H1 (cell line): Measurements from ENCODE around the gene PIGM. TPM values are rescaled to one million over a fixed set of nuclear protein-coding genes. Genes with fewer than 3 reads are reported as not detected.

Source experiments
- CTCF ChIA-PET: fragments of 300-600 bp; sonication (Branson Sonifier 250); formaldehyde crosslinking; loops from one replicate; lab custom pipeline; 2021; ENCODE audit not compliant: partially characterized antibody; lab: Charles Lee
- POLR2A ChIA-PET: fragments of 300-600 bp; sonication (Branson Sonifier 250); formaldehyde crosslinking; loops from one replicate; lab custom pipeline; 2021; ENCODE audit warnings: inconsistent platforms; ENCODE audit not compliant: partially characterized antibody; lab: Charles Lee
- DNase-seq, 2 experiments: peaks; one replicate each; pipeline versions ENCODE4 v3.0.0 to v3.0.0-alpha.2; 2010 to 2022; ENCODE audit warnings: low spot score in 2 of 2, low read depth in 1 of 2, mixed read lengths in 1 of 2
- FAIRE-seq: peaks from 2 replicates; lab custom pipeline; 2011; peaks lifted over from hg19 to GRCh38; lab: Jason Lieb, UNC
- H2AFZ ChIP-seq: 2 replicates; pipeline ENCODE4 v1.8.1; 2012; ENCODE audit warnings: low read length, inconsistent platforms
- H2AK5ac ChIP-seq: 2 replicates; pipeline ENCODE4 v1.6.1; 2013; ENCODE audit warnings: low read depth, low read length
- H2BK120ac ChIP-seq: replicated peaks from 2 replicates; pipeline ENCODE3; 2013; ENCODE audit warnings: low read depth, low read length, inconsistent platforms
- H2BK12ac ChIP-seq: 2 replicates; pipeline ENCODE4 v1.6.1; 2013; ENCODE audit warnings: low read depth, low read length
- H2BK15ac ChIP-seq: 2 replicates; pipeline ENCODE4 v1.6.1; 2013; ENCODE audit warnings: low read length
- H2BK20ac ChIP-seq: 2 replicates; pipeline ENCODE4 v1.6.1; 2013; ENCODE audit warnings: low read length
- H2BK5ac ChIP-seq: 2 replicates; pipeline ENCODE4 v1.6.1; 2013; ENCODE audit warnings: low read depth, low read length
- H3K14ac ChIP-seq: 2 replicates; pipeline ENCODE4 v1.6.1; 2013; ENCODE audit warnings: inconsistent platforms; ENCODE audit not compliant: insufficient read length
- H3K18ac ChIP-seq: 2 replicates; pipeline ENCODE4 v1.6.1; 2013; ENCODE audit warnings: low read length; ENCODE audit errors: extremely low read depth
- H3K23ac ChIP-seq: 2 replicates; pipeline ENCODE4 v1.6.1; 2013; ENCODE audit warnings: inconsistent platforms; ENCODE audit not compliant: insufficient read length
- H3K23me2 ChIP-seq: 2 replicates; pipeline ENCODE4 v1.6.1; 2013; ENCODE audit warnings: low read depth, low read length
- H3K27ac ChIP-seq: 2 replicates; pipeline ENCODE4 v1.6.1; 2011; ENCODE audit warnings: low read depth, low read length, inconsistent platforms
- H3K27me3 ChIP-seq, 4 experiments: replicated peaks in 1 of 4; 1 replicate in 1 of 4; 2 replicates in 3 of 4; pipeline versions ENCODE4 v1.6.1 to v1.8.1; 2011 to 2013; ENCODE audit warnings: low read length in 3 of 4, mild to moderate bottlenecking in 3 of 4, inconsistent platforms in 2 of 4, mixed read lengths in 2 of 4, moderate library complexity in 1 of 4; ENCODE audit not compliant: control insufficient read depth in 3 of 4, insufficient read depth in 3 of 4; ENCODE audit errors: extremely low read depth in 1 of 4
- H3K36me3 ChIP-seq, 4 experiments: 2 replicates each; pipeline versions ENCODE4 v1.6.1 to v1.8.1; 2011 to 2013; ENCODE audit warnings: mild to moderate bottlenecking in 4 of 4, low read length in 3 of 4, moderate library complexity in 2 of 4, control low read depth in 1 of 4, inconsistent platforms in 1 of 4; ENCODE audit not compliant: insufficient read depth in 4 of 4, control insufficient read depth in 2 of 4
- H3K4ac ChIP-seq: replicated peaks from 2 replicates; pipeline ENCODE3; 2013; ENCODE audit warnings: low read length, low read depth, mixed read lengths, inconsistent platforms; ENCODE audit not compliant: insufficient read length
- H3K4me1 ChIP-seq, 4 experiments: replicated peaks in 1 of 4; 1 replicate in 1 of 4; 2 replicates in 3 of 4; pipeline versions ENCODE4 v1.6.1 to v1.8.1; 2011 to 2013; ENCODE audit warnings: low read length in 3 of 4, inconsistent platforms in 2 of 4, mixed read lengths in 1 of 4; ENCODE audit not compliant: insufficient read depth in 4 of 4, control insufficient read depth in 3 of 4
- H3K4me2 ChIP-seq, 2 experiments: 2 replicates each; pipeline versions ENCODE4 v1.6.1 to v1.8.1; 2011 to 2013; ENCODE audit warnings: low read depth in 2 of 2, low read length in 2 of 2, control low read depth in 1 of 2, inconsistent platforms in 1 of 2, mild to moderate bottlenecking in 1 of 2; ENCODE audit not compliant: insufficient read depth in 1 of 2
- H3K4me3 ChIP-seq, 4 experiments: fragments of 200-600, 300-600 bp in 1 of 4; sonication (generic), shearing (Covaris generic), sonication (Bioruptor Twin) in 1 of 4; 2 replicates each; pipeline versions ENCODE4 v1.5.1 to v1.8.1; 2011 to 2016; ENCODE audit warnings: low read length in 4 of 4, low read depth in 3 of 4, control low read depth in 2 of 4, inconsistent platforms in 2 of 4, mild to moderate bottlenecking in 2 of 4, mixed read lengths in 1 of 4, moderate library complexity in 1 of 4; ENCODE audit not compliant: insufficient read depth in 2 of 4; ENCODE audit errors: extremely low read depth in 1 of 4
- H3K56ac ChIP-seq: replicated peaks from 2 replicates; pipeline ENCODE3; 2013; ENCODE audit warnings: low read depth, mild to moderate bottlenecking, mixed read lengths, low read length, inconsistent platforms; ENCODE audit not compliant: insufficient read length
- H3K79me1 ChIP-seq: 2 replicates; pipeline ENCODE4 v1.6.1; 2013; ENCODE audit warnings: low read depth, low read length, control low read depth
- H3K79me2 ChIP-seq, 2 experiments: 2 replicates each; pipeline versions ENCODE4 v1.6.1 to v1.8.1; 2012 to 2013; ENCODE audit warnings: low read length in 2 of 2, mild to moderate bottlenecking in 2 of 2, inconsistent platforms in 1 of 2; ENCODE audit not compliant: insufficient read depth in 2 of 2, control insufficient read depth in 1 of 2
- H3K9ac ChIP-seq, 4 experiments: replicated peaks in 1 of 4; 1 replicate in 1 of 4; 2 replicates in 3 of 4; pipeline versions ENCODE4 v1.6.1 to v1.8.1; 2011 to 2013; ENCODE audit warnings: low read depth in 3 of 4, low read length in 3 of 4, control low read depth in 2 of 4, mild to moderate bottlenecking in 2 of 4, moderate library complexity in 2 of 4, inconsistent platforms in 1 of 4; ENCODE audit errors: extremely low read depth in 1 of 4
- H3K9me3 ChIP-seq, 2 experiments: 2 replicates each; pipeline versions ENCODE4 v1.6.1 to v1.8.1; 2012 to 2013; ENCODE audit warnings: mild to moderate bottlenecking in 2 of 2, moderate library complexity in 2 of 2, control low read depth in 1 of 2, inconsistent platforms in 1 of 2, low read depth in 1 of 2, low read length in 1 of 2, mixed read lengths in 1 of 2; ENCODE audit not compliant: insufficient read depth in 2 of 2
- H4K20me1 ChIP-seq, 2 experiments: replicated peaks in 1 of 2; 2 replicates each; pipeline versions ENCODE3 to v1.8.1; 2011 to 2013; ENCODE audit warnings: inconsistent platforms in 2 of 2, low read length in 2 of 2, mild to moderate bottlenecking in 1 of 2; ENCODE audit not compliant: insufficient read depth in 2 of 2, control insufficient read depth in 1 of 2
- H4K5ac ChIP-seq: 2 replicates; pipeline ENCODE4 v1.6.1; 2013; ENCODE audit warnings: low read length, low read depth, mixed read lengths, inconsistent platforms; ENCODE audit not compliant: insufficient read length
- H4K8ac ChIP-seq: 2 replicates; pipeline ENCODE4 v1.8.0; 2013; ENCODE audit warnings: mild to moderate bottlenecking, moderate library complexity, low read length, inconsistent platforms; ENCODE audit not compliant: insufficient read depth; ENCODE audit errors: extremely low read depth
- H4K91ac ChIP-seq: replicated peaks from 2 replicates; pipeline ENCODE3; 2013; ENCODE audit warnings: low read length, mixed read lengths, inconsistent platforms; ENCODE audit not compliant: insufficient read length
- CHD1 ChIP-seq: IDR thresholded peaks from 2 replicates; pipeline ENCODE4 v1.6.1; 2012; ENCODE audit warnings: low read depth, low read length, improper control_type of control experiment
- MAFK ChIP-seq: IDR thresholded peaks from 2 replicates; pipeline ENCODE4 v1.6.1; 2012; ENCODE audit warnings: low read depth, mild to moderate bottlenecking, improper control_type of control experiment, low read length
- POLR2A ChIP-seq, 2 experiments: IDR thresholded peaks; 1 replicate in 1 of 2; 2 replicates in 1 of 2; pipeline ENCODE4 v1.6.1; 2011; ENCODE audit warnings: low read depth in 2 of 2, low read length in 2 of 2, mild to moderate bottlenecking in 2 of 2; ENCODE audit errors: control extremely low read depth in 1 of 2
- SAP30 ChIP-seq: fragments of 300-600 bp; sonication (generic); IDR thresholded peaks from 2 replicates; pipeline ENCODE4 v1.7.1; 2012; ENCODE audit warnings: low read length, moderate library complexity, mild to moderate bottlenecking, inconsistent platforms; ENCODE audit not compliant: insufficient read depth, insufficient replicate concordance
- SIRT6 ChIP-seq: IDR thresholded peaks from one replicate; pipeline ENCODE4 v1.7.1; 2012; ENCODE audit warnings: low read length, inconsistent platforms
- SIX5 ChIP-seq: IDR thresholded peaks from 2 replicates; pipeline ENCODE4 v1.6.1; 2011; ENCODE audit warnings: mild to moderate bottlenecking, low read depth, low read length
- WGBS, 2 experiments: shearing (Covaris generic) in 1 of 2; methylation state at CpG; one replicate each; pipeline versions ENCODE4 v1.1.6 to v1.1.7; 2013 to 2015; ENCODE audit warnings: low lambda C conversion rate in 2 of 2, mixed read lengths in 2 of 2, inconsistent platforms in 1 of 2, low coverage in 1 of 2, missing lambda C conversion rate in 1 of 2; ENCODE audit not compliant: insufficient replicate concordance in 2 of 2, insufficient coverage in 1 of 2, insufficient read length in 1 of 2; ENCODE audit errors: extremely low coverage in 1 of 2, missing lambda C conversion rate in 1 of 2; 5-methylcytosine and 5-hydroxymethylcytosine counted together
- polyA plus RNA-seq, 7 experiments: library from polyadenylated mRNA; depleted of rRNA in 3 of 7; stranded (reverse) in 5 of 7; unstranded in 2 of 7; fragments of >200 nt in 5 of 7; fragments of 200-250 nt in 2 of 7; gene quantifications; 1 replicate in 5 of 7; 2 replicates in 1 of 7; 4 replicates in 1 of 7; pipeline versions ENCODE4 v1.2.1 to v1.2.3, GENCODE V29; 2011 to 2013; ENCODE audit warnings: missing spikeins in 2 of 7, mixed read lengths in 2 of 7
- total RNA-seq: library from RNA; stranded (reverse); fragmentation: NEBNext Ultra II Directional; extraction: Animal tissue kit (Norgen Biotek cat#: 25700); gene quantifications from 2 replicates; pipeline ENCODE4 v1.2.1, GENCODE V29; 2021

Gene PIGM
- total and polyA plus RNA-seq, 2 of the 8 experiments (the other 6 are each of a cell fraction or from before 2014, with no cell fraction given), result 5.4 to 6.0 TPM

- H4K91ac ChIP-seq, result no peak overlapping the region
- no peaks in the 10 kb centered on the region for H3K79me2 ChIP-seq
- no peak overlapping the region for H2AFZ ChIP-seq
- H3K9me3 ChIP-seq, result no peaks in the 10 kb centered on the region
- H3K4me3 ChIP-seq, result no peak overlapping the region
- H3K56ac ChIP-seq, result no peak overlapping the region
- H2BK120ac ChIP-seq, result no peak overlapping the region
- DNase-seq (no peak), FAIRE-seq (no peak)
- TF ChIP-seq SIRT6, result no peak
- TF ChIP-seq POLR2A (IDR thresholded peaks at IDR 0.05; ENCODE audit: control extremely low read depth in 1 of 2, low read depth in 2 of 2, low read length in 2 of 2), result no peak
- no peak for TF ChIP-seq MAFK
- no peak for TF ChIP-seq CHD1
- no peak for TF ChIP-seq SIX5
- TF ChIP-seq SAP30, result no peak
- H3K14ac ChIP-seq, result no peak overlapping the region
- H2BK12ac ChIP-seq, result no peak overlapping the region
- no peak overlapping the region for H3K18ac ChIP-seq
- H3K9ac ChIP-seq, result no peak overlapping the region
- H3K36me3 ChIP-seq, result no peaks in the 10 kb centered on the region
- no peak overlapping the region; the same call in 1 of the 2 replicates for H4K8ac ChIP-seq
- no peak overlapping the region for H2BK15ac ChIP-seq
- H2BK5ac ChIP-seq, result no peak overlapping the region
- no peaks in the 10 kb centered on the region for H3K79me1 ChIP-seq
- H3K4ac ChIP-seq, result no peak overlapping the region
- H3K4me2 ChIP-seq, result no peak overlapping the region
- no peaks in the 10 kb centered on the region for H3K4me1 ChIP-seq
- 75% methylated on average over 1 of the region's 1 CpG; no CpG with 5 or more reads in 1 of the 2 experiments for WGBS, 2 experiments
- H4K5ac ChIP-seq, result no peak overlapping the region
- no peaks in the 10 kb centered on the region; the same call in 1 of the 2 replicates for H3K23me2 ChIP-seq
- no peak overlapping the region for H2BK20ac ChIP-seq
- no peaks in the 10 kb centered on the region; a peak in 1 of 7 replicates for H3K27me3 ChIP-seq
- H2AK5ac ChIP-seq, result no peak overlapping the region
- H3K27ac ChIP-seq, result no peak overlapping the region
- H4K20me1 ChIP-seq, result no peaks in the 10 kb centered on the region
- POLR2A ChIA-PET, result interaction anchor here (0.8 to 6.2 kb wide), 3 partner anchors 14 to 65 kb away, joined by 3 to 41 read pairs (median 3); no protein-coding TSS in a partner anchor
- CTCF ChIA-PET, result interaction anchor here (1.0 to 13.8 kb wide), 11 partner anchors 14 to 205 kb away, joined by 3 to 696 read pairs (median 51); partner anchors contain the start of genes IGSF9, SLAMF9 and TAGLN2
- H3K23ac ChIP-seq, result no peak overlapping the region
Observed at GRCh38 chr1:160004001-160004400, 27.8 kb downstream of the PIGM start.
